Erythroblast (primary cell): ENCODE data around the gene AQP6.

ENCODE experiments used
- DNase-seq, 2 experiments: peaks; one replicate each; lab custom pipeline; 2025; lab: John Stamatoyannopoulos, UW
- GATA1 ChIP-seq: IDR thresholded peaks from 2 replicates; pipeline ENCODE4 v1.6.1; 2011; ENCODE audit warnings: low read depth, mild to moderate bottlenecking, control low read depth, low read length, moderate library complexity
- POLR2A ChIP-seq: IDR thresholded peaks from 2 replicates; pipeline ENCODE4 v1.6.1; 2011; ENCODE audit warnings: mild to moderate bottlenecking, low read length

The AQP6 gene

DNA sequence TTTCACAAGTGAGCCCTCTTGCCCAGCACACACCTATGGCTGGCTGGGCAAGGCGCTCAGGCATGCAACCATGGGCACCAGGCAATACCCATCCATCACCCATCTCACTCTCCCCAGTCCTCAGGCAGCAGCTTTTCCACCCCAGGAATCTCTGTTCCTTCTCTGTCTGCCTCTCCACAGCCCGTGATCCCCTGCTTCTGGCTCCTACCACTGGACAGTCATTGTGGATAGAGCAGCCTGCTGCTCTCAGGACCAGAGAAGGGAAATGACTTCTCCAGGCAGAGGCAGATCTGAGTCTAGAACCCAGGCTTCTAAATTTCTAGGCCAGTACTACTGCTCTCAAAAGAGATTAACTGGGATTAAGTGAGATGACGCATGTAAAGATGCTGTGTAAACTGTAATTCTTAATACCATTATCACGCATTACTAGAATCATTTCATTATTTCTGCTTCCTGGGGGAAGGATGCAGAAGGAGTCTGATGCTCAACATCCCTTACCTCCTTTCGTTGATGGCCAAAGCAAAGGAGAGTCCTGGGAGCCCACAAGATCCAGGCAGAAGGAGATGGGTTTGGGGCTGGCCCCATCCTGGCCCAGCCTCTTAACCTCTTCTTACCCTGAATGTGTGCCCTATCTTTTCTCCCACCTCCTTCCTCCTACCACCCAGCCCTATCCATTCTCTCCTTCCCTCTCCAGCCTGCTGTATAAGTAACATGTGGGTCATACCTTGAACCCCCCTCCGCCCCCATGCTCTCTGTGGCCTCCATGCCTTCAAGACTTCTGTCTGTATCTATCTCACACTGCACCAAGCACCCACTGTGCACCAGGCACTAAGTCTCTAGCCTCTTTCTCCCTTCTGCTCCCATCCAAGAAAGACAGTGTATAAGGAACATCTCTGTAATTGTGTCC, 15.8 kb upstream of the AQP6 start:
- TF ChIP-seq GATA1 (no peak), POLR2A (no peak)
- DNase-seq = no peak

DNA sequence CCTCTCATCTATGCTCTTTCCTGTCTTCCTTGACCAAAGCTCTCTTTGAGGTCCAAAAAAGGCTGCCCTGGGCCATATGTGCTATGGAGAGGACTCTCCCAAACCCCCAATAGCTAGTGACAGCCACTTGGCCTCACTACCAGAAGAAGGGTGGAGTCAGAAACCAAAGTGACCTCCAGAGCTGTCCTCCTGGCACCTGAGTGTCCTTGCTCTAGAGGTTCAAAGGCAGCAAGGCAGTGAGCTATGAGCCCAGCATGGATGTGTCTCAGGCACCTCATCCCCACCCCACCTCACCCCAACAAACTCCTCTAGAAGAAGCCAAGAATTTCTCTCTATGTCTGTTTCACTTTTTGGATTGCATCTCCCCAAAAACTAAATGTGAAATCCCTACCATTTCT, 15.2 kb upstream of the AQP6 start:
- TF ChIP-seq POLR2A (no peak), GATA1 (no peak)
- no peak for DNase-seq

DNA sequence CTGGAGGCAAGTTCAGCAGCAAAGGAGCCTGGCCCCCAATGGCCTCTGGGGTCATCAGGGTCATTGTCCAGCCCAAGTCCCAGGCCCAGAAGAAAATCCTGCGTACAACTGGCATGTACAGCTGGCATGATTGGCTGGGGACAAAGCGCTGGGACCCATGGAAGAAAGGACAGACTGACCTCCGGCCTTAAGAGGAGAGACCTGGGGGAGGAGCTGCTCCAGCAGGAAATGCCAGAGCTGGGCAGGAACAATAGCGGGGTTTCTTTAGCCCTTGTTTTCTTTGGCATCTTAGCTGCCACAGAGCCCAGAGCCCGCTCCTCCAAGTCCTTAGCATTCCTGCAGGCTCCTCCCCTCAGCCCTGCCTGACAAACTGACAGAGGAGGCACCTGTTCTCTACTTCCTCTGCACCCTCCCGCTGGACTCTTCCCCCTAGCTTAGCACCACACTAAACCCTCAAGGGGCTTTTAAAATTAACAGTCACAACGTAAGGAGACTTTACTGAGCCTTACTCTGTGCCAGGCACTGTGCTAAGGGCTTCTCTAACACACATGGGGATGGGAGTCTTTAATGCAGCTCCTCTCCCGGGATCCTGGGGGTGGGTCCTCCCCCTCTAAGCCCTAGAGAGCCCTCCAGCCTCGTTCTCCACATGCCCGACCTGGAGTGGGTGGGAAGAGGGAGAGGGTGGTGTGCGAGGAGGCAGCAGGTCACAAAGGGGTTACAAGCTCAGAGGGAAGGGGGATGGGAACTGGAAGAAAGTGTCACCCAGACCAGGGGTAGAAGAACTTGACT, 12.9 kb upstream of the AQP6 start:
- TF ChIP-seq POLR2A = no peak
- TF ChIP-seq GATA1 = no peak
- DNase-seq = no peak

DNA sequence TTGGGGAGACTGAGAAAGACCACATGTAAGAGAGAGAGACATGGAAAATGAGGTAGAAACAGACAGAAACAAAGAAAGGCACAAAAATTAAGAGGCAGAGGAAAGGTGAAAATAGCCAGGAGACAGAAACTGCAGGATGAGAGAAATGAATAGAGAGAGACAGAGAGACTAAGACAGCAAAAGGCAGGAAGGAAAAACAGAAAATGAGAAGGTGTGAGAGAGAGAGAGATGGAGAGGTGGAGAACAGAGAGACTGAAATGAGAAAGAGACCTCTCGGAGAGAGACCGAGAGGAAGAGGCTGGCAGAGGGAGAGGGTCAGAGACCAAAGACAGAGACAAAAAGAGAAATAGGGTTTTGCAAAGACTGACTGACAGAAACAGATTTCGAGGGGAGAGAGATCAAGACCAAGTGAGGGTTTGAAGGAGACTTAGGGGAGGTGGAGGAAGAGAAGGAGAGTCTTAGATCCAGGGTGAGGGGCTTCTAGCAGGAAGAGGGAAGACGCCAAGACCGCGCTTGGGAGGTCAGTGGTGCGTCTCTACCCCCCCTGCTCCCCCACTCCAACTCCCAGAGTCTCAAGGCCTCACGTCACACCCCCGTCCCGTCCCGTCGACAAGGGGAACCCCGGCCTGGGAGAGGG, 12.2 kb upstream of the AQP6 start:
- DNase-seq = no peak
- TF ChIP-seq GATA1 = no peak
- no peak for TF ChIP-seq POLR2A

DNA sequence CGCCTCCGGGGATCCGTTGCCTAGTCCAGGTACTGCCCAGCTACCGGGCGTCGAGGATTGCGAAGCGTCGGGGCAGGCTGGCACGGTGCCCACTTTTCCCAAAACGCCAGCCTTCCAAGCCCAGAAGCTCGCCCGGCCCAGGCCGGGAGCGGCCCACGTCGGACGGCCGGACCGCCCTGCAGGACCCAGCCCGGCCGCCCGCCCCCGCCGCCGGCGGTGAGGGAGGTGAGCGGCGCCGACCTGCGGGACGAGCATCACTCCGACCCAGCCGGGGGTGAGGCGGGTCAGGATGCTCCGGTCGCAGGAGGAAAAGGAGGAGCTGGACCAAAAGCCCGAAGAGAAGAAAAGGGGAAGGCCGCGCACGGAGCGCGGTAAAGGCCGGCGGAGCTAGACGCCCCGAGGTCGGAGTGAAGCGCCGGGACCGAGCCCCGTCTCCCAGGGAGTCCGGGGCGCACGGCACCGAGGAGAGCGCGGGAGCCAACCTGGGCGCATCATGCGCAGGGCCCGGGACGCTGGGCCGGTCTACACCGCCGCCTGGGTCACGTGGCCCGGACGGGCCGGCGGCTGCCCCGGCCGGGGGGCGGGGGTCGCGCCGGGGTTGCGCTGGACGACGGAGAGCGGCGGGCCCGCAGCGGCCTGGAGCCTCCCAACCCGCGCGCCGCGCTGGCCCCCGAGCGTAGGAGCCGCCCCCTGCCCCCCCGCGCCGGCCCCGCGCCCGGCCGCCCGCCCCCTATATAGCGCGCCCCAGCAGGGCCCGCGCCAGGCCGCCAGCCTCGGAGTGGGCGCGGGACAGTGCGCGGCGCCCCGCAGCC, 11.4 kb upstream of the AQP6 start, which contains the start of gene AQP5:
TSS of gene AQP5 (plus strand) at position 762 of the 812 bp plus-strand sequence. CDS start 146 bp downstream, outside the sequence.
- no peak for DNase-seq
- TF ChIP-seq GATA1 (no peak), POLR2A (no peak)

DNA sequence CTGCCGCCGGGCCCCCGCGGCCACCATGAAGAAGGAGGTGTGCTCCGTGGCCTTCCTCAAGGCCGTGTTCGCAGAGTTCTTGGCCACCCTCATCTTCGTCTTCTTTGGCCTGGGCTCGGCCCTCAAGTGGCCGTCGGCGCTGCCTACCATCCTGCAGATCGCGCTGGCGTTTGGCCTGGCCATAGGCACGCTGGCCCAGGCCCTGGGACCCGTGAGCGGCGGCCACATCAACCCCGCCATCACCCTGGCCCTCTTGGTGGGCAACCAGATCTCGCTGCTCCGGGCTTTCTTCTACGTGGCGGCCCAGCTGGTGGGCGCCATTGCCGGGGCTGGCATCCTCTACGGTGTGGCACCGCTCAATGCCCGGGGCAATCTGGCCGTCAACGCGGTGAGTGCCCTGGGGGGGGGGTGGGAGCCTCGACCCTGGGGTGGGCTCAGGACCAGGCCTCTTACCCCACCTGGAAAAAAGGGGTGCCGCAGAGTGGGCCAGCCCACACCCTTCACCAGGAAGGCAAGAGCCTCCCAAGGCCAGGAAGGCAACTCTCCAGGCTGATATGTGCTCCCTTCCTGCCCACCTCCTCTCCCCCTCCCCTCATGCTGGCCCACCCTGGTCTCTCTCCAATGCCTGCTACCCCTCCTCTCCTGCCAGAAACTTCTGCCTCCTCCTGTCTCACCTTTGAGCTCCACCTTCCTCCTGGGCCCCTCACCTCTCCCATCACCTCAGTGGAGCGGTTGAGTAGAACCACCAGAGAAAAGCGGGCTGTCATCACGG, 10.6 kb upstream of the AQP6 start:
- DNase-seq = no peak
- no peak for TF ChIP-seq GATA1
- TF ChIP-seq POLR2A = no peak

DNA sequence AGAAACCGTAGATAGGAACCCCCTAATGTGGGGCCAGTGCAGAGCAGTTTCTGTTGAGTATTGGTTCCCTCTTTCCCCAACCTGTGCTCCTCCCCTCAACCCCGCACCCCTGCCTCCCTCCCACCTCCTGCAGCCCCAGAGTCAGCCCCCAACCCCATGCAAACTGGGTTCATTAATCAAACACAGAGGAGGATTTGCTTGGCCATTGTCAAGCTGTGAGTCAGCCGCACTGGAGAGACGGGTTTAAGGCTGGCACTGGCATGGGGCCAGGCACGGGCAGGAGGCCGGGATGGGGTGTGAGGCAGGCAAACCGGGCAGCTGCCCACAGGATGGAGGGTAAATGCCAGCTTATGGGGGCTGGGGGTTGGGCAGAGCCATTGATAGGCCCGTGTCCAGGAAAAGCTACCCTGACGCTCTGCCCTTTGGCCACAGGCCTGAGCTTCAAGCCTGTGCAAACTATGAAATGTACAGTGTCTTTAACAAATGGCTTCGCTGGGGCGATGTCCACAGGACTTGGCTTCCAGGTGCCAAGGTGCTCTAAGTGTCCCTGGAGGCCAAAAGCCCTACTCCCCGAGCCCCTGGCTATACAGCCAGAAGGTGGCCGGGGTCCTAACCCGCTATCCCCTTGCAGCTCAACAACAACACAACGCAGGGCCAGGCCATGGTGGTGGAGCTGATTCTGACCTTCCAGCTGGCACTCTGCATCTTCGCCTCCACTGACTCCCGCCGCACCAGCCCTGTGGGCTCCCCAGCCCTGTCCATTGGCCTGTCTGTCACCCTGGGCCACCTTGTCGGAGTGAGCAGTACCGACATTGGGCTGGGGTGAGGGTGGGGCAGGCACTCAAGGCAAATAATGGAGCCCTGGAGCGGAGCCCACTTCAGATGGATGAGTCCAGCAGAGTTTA, 9.6 kb upstream of the AQP6 start:
- DNase-seq = no peak

DNA sequence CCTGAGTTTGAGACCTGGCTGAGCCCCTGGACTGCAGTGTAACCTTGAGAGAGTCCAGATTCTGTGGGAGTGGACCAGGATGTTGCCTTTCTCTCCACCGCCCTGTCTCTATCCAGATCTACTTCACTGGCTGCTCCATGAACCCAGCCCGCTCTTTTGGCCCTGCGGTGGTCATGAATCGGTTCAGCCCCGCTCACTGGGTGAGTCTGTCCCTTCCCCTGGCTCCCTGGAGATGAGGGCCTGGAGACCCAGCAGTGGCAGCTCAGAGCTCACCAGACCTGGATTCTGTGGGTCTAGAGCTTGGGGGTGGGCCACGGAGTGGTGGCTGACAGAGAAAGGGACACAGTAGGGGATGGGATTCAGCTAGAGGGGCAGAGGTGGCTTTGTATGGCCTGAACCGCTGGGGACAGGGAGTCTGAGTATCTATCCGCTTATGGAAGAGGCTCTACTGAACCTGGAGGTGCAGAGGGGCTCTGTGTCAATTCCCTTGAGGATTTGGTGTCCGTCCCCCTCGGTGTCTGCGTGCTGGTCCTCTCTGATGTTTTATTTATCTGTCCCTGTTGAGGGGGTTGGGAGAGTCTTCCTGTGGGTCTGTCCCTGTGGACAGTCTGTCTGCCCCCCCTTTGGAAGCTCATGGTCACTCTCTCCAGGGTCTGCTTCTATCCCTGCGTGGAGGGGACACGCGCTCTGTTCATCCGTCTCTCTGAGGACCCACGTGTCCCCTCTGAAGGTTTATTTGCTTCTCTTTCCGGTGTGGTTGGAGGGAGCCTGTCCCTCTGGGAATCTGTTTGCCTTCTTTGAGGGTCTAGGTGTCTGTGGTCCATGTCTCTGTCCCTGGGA, 8.6 kb upstream of the AQP6 start:
- no peak for DNase-seq
- TF ChIP-seq POLR2A (no peak), GATA1 (no peak)

More for the DNA sequence above, 9.6 kb upstream of the AQP6 start:
- no peak for TF ChIP-seq GATA1
- TF ChIP-seq POLR2A = no peak

DNA sequence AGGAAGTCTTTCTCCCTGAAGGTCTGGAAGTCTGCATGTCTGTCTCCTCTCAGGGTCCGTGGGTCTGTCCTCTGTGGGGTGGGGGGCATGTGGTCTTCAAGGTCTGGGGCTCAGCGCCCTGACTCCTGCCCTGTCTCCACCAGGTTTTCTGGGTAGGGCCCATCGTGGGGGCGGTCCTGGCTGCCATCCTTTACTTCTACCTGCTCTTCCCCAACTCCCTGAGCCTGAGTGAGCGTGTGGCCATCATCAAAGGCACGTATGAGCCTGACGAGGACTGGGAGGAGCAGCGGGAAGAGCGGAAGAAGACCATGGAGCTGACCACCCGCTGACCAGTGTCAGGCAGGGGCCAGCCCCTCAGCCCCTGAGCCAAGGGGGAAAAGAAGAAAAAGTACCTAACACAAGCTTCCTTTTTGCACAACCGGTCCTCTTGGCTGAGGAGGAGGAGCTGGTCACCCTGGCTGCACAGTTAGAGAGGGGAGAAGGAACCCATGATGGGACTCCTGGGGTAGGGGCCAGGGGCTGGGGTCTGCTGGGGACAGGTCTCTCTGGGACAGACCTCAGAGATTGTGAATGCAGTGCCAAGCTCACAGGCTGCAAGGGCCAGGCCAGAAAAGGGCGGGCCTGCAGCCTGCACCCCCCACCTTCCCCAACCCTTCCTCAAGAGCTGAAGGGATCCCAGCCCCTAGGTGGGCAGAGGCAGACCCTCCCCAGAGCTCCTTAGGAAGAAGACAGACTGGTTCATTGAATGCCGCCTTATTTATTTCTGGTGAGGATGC, 7.7 kb upstream of the AQP6 start:
- TF ChIP-seq GATA1 (no peak), POLR2A (no peak)
- DNase-seq = no peak

DNA sequence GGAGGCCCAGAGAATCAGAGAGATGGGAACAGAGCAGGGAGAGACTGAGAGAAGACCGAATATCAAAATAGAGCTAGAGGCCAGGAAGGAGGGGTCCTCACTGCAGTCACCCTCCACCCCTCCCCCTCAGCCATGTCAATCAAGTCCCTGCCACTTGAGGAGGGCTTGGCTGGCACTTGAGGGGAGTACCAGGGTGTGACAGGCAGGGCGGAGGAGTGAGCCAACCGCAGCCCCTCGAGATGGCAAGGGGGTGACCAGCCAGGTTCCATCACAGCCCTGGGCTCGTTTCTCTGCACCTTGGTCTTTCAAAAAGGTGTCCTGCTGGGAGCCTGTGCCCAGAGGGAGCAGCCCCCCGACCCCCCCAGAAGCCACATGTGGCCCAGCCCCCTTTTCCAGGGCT, 6.9 kb upstream of the AQP6 start:
- no peak for TF ChIP-seq POLR2A
- no peak for TF ChIP-seq GATA1
- DNase-seq = no peak
